NCI-H1436 treated with DMSO at 0.1 percent for 48 hours (cell line): ENCODE measurements around the gene MOSPD3.

Experiments used
- DNase-seq: peaks from one replicate; lab custom pipeline; 2025; lab: John Stamatoyannopoulos, UW

The MOSPD3 gene

GRCh38 chr7:100575746-100576383 is 36.5 kb upstream of the MOSPD3 start:
- DNase-seq = no peak

GRCh38 chr7:100576384-100576993 is 35.9 kb upstream of the MOSPD3 start:
- DNase-seq = no peak

GRCh38 chr7:100577103-100577502 is 35.2 kb upstream of the MOSPD3 start:
- DNase-seq = no peak

- no peak for DNase-seq
Observed at GRCh38 chr7:100577507-100577906, 34.8 kb upstream of the MOSPD3 start.

- DNase-seq = no peak
Observed at GRCh38 chr7:100578246-100579183, 33.8 kb upstream of the MOSPD3 start.

GRCh38 chr7:100580466-100581283 is 31.7 kb upstream of the MOSPD3 start:
- DNase-seq = no peak

- DNase-seq = no peak
Observed at GRCh38 chr7:100582041-100582579, 30.2 kb upstream of the MOSPD3 start.

- no peak for DNase-seq
Observed at GRCh38 chr7:100582650-100583049, 29.7 kb upstream of the MOSPD3 start.

- no peak for DNase-seq
Observed at GRCh38 chr7:100583132-100584053, 28.9 kb upstream of the MOSPD3 start.

GRCh38 chr7:100584054-100584682 is 28.2 kb upstream of the MOSPD3 start:
- DNase-seq = no peak

GRCh38 chr7:100584683-100585510 is 27.4 kb upstream of the MOSPD3 start:
- DNase-seq = no peak

- DNase-seq = no peak
Observed at GRCh38 chr7:100585511-100586265, 26.7 kb upstream of the MOSPD3 start, which contains the start of gene LRCH4. Gene LRCH4, minus strand, starts transcription at chr7:100586129. Its CDS starts 29 bp downstream, at chr7:100586100.

GRCh38 chr7:100586266-100587025 is 25.9 kb upstream of the MOSPD3 start, which contains the start of gene FBXO24:
Gene FBXO24, plus strand, starts transcription at chr7:100586328. Its CDS starts 298 bp downstream, at chr7:100586626.
- peak; percentile 98 for DNase-seq

- no peak for DNase-seq
Observed at GRCh38 chr7:100588438-100588837, 23.9 kb upstream of the MOSPD3 start.

GRCh38 chr7:100589341-100589947 is 22.9 kb upstream of the MOSPD3 start:
- no peak for DNase-seq

GRCh38 chr7:100590077-100590737 is 22.1 kb upstream of the MOSPD3 start:
- no peak for DNase-seq
